Stimulated activated CD8-positive, alpha-beta memory T cell treated with anti-CD3 and anti-CD28 coated beads, Interleukin-4, amount 100 ng/mL, for 48 hours (primary cell): Measurements from ENCODE around the gene PSMB3.
A peak's percentile ranks its signal among the peaks of the same experiment; 100 is the strongest.

Experiments
- DNase-seq: peaks from one replicate; pipeline ENCODE4 v3.0.0-alpha.2; 2020

Gene PSMB3

GRCh38 chr17:38752308-38753070 is at the start of gene PSMB3:
PSMB3 (plus strand) TSS chr17:38752741; CDS start chr17:38752827, 86 bp downstream.
- peak; percentile 97 for DNase-seq

DNA sequence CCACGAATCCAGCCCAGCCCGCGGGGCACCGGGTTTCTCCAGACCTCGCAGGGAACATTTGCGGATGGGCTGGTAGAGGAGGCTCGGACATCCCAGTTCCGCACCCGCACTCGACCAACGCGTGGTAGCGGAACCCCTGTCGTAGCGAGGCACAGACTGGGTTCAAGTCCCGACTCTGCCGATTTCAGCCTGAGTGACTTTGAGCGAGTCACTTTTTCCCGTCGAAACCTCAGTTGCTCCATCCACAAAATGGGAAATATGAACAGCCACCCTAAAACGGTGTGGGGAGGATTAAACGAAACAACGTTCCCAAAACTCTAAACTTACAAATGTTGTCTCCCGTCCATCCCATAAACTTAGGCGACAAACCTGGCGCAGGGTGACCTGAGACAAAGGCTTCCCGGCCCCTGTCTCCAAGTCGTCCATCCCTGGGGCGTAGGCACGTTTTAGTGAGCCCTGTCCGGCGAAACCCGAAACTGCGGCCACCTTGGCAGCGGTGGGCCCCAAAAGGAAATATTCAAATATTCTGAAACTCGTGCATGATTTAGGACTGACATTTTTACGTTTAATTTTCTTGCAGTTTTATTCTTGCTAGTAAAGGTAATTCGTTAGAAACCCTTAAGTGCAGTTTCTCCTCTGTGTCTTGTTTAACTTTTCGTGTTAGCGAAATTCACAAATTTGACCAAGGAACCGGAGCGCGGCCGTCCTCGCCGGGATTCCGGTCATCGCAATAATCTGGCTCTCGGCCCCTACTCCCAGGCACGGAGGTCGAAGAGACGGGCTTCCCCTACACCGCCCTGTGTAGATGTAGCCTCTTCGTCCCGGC is 49.4 kb upstream of the PSMB3 start:
- peak; percentile 66 for DNase-seq

- DNase-seq, result peak; percentile 93
These were observed 48.6 kb upstream of the PSMB3 start for GRCh38 chr17:38703742-38704605.

DNA sequence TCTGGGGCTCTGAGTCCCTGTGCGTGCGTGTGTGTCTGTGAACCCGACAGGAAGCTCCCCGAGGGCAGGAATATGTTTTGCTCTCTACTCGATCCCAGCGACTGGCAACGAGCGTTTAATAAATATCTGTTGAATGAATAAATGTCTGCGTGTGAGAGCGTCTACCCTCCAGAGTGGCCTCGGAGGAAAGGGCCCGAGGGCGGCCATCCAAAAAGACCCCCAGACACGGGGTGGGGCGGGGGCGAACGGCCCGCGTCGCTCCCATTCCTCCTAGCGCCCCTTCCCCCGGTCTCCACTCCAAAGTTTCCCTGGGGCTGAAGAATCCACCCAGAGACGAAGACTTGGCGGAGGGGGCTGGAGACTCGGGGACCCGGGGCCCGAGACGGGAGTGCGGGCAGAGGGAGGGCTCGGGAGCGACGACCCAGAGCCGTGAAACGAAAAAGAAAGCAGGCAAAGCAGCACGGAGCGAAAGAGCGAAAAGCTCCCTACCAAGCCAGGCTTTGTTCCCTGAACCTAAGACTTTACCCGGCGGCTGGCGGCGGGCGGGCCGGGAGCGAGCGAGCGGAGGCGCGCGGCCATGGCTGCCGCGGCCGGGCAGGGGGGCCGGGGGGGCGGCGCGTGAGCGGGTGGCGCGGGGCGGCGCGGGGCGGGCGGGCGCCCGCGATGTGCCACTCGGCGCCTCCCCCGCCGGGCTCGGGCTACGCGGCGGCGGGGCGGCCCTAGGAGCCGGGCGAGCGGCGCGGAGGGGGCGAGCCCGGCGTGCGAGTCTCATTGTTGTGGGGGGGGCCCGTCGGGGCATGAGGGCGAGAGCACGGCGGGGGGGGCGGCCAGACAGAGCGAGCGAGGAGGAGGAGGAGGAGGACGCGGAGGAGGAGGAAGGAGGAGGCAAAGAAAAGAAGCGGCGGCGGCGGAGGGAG is 47.7 kb upstream of the PSMB3 start, which contains the start of gene MLLT6:
MLLT6 (plus strand) TSS at position 668 of the 917 bp plus-strand sequence. CDS start 360 bp downstream, outside the sequence.
- DNase-seq, result peak; percentile 80

GRCh38 chr17:38705523-38705802 is 47.1 kb upstream of the PSMB3 start:
- DNase-seq, result no peak

GRCh38 chr17:38705803-38706504 is 46.6 kb upstream of the PSMB3 start:
- DNase-seq, result peak; percentile 61

DNA sequence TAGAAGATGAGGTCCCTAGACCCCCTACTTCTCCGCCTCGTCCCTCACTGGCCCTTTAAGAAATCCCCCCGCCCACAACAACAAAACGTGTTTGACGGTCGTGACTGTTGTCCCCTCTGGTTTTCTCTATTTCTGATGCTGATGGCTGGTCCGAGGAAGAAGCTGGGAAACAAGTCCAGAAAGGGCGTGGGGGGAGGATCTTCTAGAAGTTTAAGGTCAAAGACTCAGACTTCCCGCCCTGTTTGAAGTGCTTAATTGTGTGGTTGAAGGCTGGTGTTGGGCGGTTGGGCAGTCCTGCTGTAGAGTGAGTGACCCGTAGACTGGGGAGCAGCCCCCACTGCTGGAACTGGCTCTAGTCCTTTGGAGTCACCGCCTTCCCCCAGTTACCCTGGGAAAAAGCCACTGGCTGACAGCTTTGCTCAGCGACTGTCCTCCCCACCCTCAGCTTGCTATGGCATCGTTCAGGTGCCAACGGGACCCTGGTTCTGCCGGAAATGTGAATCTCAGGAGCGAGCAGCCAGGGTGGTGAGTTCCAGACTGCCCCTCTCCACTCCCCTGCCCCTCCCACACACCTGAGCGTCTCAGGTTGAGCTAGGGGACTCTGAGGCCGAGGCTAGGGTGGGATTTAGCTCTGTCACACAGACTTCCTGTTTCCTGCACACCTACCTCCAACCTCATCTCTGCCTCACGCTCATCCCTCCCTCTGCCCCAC is 45.9 kb upstream of the PSMB3 start:
- peak; percentile 60 for DNase-seq

- DNase-seq, result no peak
These were observed 44.7 kb upstream of the PSMB3 start for GRCh38 chr17:38707678-38708351.

- no peak for DNase-seq
These were observed 43.3 kb upstream of the PSMB3 start for GRCh38 chr17:38709104-38709820.

DNA sequence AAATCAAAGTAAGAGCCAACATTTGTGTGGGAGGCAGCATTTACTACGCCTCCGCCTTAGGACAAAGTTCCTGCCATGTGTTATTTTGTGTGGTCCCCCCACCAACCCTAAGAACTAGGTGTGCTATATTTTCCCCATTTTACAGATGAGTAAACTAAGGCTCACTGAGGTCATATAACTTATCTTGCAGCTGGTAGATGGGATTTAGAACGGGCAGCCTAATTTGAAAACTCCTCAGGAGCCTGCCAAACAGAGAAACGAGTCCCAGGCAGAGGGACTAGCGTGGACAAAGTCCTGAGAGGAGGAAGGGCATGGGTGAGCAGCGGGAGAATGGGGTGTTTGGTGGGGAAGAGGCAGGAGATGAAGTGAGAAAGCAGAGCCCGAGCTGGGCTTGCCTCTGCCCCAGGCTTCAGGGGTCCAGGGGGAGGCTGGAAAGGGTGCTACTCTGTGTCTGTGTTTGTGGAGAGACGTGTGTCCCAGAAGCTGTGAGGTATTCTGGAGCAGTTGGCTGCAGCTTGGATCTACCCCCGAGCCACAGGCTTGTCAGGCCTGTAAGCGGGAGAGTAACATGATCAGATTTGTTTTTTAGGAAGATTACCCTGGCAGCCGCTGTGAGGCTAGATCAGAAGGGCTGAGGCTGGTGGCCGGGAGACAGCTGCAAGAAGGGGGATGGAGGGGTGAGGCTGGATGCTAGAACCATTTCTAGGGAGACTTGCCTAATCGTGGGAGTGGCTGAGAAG is 42.5 kb upstream of the PSMB3 start:
- DNase-seq, result no peak

- no peak for DNase-seq
These were observed 42.0 kb upstream of the PSMB3 start for GRCh38 chr17:38710604-38710962.

- DNase-seq, result no peak
These were observed 41.6 kb upstream of the PSMB3 start for GRCh38 chr17:38710985-38711384.

- DNase-seq, result no peak
These were observed 40.6 kb upstream of the PSMB3 start for GRCh38 chr17:38711792-38712571.

- DNase-seq, result no peak
These were observed 39.9 kb upstream of the PSMB3 start for GRCh38 chr17:38712593-38712992.

GRCh38 chr17:38713456-38714075 is 39.0 kb upstream of the PSMB3 start:
- DNase-seq, result no peak

GRCh38 chr17:38715216-38715943 is 37.2 kb upstream of the PSMB3 start:
- no peak for DNase-seq
